Neutrophil (primary cell): ENCODE data around the gene ALOX12B.

Experiments
- H3K27ac ChIP-seq: fragments of 200-600 bp; sonication (generic); 2 replicates; pipeline ENCODE4 v1.5.1; 2016; ENCODE audit warnings: mild to moderate bottlenecking, moderate library complexity
- H3K27me3 ChIP-seq: fragments of 200-600 bp; sonication (generic); 2 replicates; pipeline ENCODE4 v1.6.0; 2016; ENCODE audit warnings: mild to moderate bottlenecking
- H3K36me3 ChIP-seq: fragments of 200-600 bp; sonication (generic); 2 replicates; pipeline ENCODE4 v1.5.1; 2017
- H3K4me1 ChIP-seq, 2 experiments: fragments of 200-600 bp in 1 of 2; sonication (generic) in 1 of 2; 1 replicate in 1 of 2; 2 replicates in 1 of 2; pipeline versions ENCODE4 v1.5.1 to v1.6.1; 2013 to 2016; ENCODE audit warnings: low read depth in 1 of 2, low read length in 1 of 2, mild to moderate bottlenecking in 1 of 2, moderate library complexity in 1 of 2; ENCODE audit not compliant: control insufficient read depth in 1 of 2, insufficient read depth in 1 of 2
- H3K4me3 ChIP-seq, 2 experiments: fragments of 200-600 bp in 1 of 2; sonication (generic) in 1 of 2; 1 replicate in 1 of 2; 2 replicates in 1 of 2; pipeline ENCODE4 v1.5.1; 2013 to 2016; ENCODE audit warnings: low read depth in 1 of 2, low read length in 1 of 2, mild to moderate bottlenecking in 1 of 2, moderate library complexity in 1 of 2
- H3K9me3 ChIP-seq: fragments of 200-600 bp; sonication (generic); 2 replicates; pipeline ENCODE4 v1.5.1; 2016
- TF ChIP-seq, protein P1 (sequence below): fragments of 200-600 bp; sonication (generic); IDR thresholded peaks from 2 replicates; pipeline ENCODE4 v1.5.1; 2016; ENCODE audit warnings: antibody characterized with exemption

Gene ALOX12B

DNA sequence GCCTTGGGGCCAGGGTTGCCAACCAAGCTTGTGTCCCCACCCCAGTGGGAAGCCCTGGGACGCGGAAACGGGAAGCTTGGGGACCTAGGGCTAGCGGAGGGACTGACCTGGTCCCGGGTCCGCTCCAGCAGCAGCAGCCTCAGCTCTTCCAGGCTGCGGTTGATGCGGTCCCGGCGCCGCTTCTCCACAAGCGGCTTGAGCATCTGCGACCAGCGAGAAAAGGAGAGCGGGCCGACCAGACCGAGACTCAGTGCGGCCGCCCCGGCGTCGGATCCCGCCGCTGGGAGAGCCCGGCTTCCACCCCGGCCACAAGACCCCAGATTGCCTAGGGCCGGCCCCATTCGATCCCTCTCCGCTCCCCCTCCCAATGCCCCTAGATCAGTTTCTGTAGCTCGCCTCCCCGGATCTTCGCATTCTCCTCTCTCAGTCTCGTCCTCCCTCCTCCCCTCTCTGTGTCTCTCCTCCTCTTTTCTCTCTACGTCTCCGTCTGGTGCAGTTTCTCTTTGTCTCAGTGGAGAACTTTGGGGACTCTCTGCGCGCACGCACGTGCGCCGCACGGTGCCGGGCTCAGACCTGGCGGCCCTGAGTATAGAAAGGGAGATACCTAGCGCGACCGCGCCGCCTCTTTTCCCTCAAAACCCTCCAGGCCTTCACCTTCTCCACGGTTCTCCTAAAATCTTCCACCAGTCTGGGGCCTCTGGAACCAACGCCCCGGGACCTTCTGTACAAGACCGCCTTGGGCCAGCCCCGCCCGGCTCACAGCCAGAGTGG is 35.6 kb upstream of the ALOX12B start:
- peaks cover 89 to 94% of the 10 kb centered on the region in 2 experiments for H3K4me1 ChIP-seq
- H3K27ac ChIP-seq = no peak overlapping the region
- no peaks in the 10 kb centered on the region for H3K36me3 ChIP-seq
- TF ChIP-seq, protein P1, sequence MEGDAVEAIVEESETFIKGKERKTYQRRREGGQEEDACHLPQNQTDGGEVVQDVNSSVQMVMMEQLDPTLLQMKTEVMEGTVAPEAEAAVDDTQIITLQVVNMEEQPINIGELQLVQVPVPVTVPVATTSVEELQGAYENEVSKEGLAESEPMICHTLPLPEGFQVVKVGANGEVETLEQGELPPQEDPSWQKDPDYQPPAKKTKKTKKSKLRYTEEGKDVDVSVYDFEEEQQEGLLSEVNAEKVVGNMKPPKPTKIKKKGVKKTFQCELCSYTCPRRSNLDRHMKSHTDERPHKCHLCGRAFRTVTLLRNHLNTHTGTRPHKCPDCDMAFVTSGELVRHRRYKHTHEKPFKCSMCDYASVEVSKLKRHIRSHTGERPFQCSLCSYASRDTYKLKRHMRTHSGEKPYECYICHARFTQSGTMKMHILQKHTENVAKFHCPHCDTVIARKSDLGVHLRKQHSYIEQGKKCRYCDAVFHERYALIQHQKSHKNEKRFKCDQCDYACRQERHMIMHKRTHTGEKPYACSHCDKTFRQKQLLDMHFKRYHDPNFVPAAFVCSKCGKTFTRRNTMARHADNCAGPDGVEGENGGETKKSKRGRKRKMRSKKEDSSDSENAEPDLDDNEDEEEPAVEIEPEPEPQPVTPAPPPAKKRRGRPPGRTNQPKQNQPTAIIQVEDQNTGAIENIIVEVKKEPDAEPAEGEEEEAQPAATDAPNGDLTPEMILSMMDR = no peak
- peaks cover 100% of the 10 kb centered on the region for H3K27me3 ChIP-seq
- no peaks in the 10 kb centered on the region for H3K9me3 ChIP-seq
- H3K4me3 ChIP-seq = peak overlapping the region in 1 of 2 experiments; percentile 60

DNA sequence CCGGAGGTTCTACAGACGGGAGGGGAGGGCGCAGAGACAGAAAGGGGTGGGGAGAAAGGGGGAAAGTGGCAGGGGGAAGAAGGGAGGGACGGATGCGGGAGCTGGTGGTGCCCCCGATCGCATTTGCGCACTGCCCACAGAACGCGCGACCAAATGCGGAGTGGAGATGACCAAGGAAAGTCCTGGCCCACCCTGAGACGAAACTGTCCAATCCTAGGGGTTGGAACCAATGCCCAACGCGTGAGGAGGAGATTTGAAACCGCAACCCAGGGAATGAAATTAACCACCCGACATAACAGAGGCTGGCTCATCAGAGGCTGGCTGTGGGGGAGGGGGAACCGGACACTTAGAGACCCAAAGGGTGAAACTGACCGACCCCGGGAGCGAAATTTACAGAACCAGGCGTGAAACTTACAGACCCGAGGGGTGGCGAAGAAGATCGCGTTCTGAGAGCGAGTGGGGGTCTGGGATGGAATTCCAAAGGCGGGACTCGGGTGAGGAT is 35.0 kb upstream of the ALOX12B start:
- Histone ChIP-seq H3K27ac (no peak overlapping the region), H3K4me1 (peaks cover 95 to 100% of the 10 kb centered on the region in 2 experiments), H3K4me3 (peak overlapping the region; percentile 40 to 60), H3K9me3 (no peaks in the 10 kb centered on the region), H3K27me3 (peaks cover 100% of the 10 kb centered on the region), H3K36me3 (no peaks in the 10 kb centered on the region)
- TF ChIP-seq, protein P1 = no peak

DNA sequence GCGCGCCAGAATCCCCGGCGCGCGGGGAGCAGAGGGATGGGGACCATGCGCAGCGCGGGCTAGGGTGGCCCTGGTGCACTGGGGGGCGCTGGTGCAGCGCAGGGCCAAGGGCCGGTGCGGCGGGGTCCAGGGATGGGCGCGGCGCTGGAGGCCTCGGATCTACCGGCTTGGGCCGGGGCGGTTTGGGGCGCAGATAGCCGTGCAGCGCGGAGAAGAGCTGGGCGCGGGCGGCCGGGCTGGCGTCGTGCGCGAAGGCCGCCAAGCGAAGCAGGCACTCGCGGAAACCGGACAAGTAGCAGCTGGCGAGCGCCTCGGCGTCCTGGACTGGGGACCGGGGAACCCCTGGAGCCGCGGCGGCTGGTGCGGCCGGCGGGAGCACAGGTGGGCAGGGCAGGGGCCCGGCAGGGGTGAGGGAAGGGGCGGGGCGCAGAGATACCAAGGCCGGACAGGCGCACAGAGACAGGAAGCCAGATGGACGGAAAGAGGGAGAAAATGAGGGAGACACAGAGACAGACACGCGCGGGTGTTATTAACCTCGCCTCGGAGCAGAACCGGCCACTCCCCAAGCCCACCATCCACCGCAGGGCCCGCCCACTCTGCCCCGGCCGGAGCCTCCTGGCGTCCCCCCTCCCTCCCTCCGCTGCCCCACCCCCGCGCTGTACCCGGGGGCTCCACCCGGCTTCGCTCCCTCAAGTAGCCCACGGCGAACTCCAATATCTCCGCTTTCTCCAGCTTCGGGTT is 34.3 kb upstream of the ALOX12B start:
- Histone ChIP-seq H3K4me3 (peak overlapping the region; percentile 40 to 60), H3K27ac (no peak overlapping the region), H3K9me3 (no peaks in the 10 kb centered on the region), H3K27me3 (peaks cover 100% of the 10 kb centered on the region), H3K4me1 (peaks cover 94 to 99% of the 10 kb centered on the region in 2 experiments), H3K36me3 (no peaks in the 10 kb centered on the region)
- TF ChIP-seq, protein P1 = no peak

DNA sequence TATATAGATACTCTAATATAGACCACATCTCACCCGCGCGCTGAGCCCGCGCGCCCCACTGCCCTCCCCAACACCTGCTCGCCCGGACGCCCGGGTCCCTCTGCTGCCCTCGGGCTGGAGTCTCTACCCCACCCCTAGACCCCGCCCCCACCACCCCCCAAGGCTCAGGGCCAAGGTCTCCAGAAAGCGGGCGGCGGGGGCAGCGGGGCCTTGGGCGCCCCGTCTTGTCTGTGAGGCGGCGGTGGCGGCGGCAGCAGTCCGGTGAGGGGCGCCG is 33.8 kb upstream of the ALOX12B start:
- no peak overlapping the region for H3K27ac ChIP-seq
- peak overlapping the region; percentile 52 to 60 for H3K4me3 ChIP-seq
- H3K4me1 ChIP-seq = peaks cover 90 to 94% of the 10 kb centered on the region in 2 experiments
- peaks cover 100% of the 10 kb centered on the region for H3K27me3 ChIP-seq
- no peaks in the 10 kb centered on the region for H3K36me3 ChIP-seq
- H3K9me3 ChIP-seq = no peaks in the 10 kb centered on the region
- TF ChIP-seq, protein P1 = no peak

DNA sequence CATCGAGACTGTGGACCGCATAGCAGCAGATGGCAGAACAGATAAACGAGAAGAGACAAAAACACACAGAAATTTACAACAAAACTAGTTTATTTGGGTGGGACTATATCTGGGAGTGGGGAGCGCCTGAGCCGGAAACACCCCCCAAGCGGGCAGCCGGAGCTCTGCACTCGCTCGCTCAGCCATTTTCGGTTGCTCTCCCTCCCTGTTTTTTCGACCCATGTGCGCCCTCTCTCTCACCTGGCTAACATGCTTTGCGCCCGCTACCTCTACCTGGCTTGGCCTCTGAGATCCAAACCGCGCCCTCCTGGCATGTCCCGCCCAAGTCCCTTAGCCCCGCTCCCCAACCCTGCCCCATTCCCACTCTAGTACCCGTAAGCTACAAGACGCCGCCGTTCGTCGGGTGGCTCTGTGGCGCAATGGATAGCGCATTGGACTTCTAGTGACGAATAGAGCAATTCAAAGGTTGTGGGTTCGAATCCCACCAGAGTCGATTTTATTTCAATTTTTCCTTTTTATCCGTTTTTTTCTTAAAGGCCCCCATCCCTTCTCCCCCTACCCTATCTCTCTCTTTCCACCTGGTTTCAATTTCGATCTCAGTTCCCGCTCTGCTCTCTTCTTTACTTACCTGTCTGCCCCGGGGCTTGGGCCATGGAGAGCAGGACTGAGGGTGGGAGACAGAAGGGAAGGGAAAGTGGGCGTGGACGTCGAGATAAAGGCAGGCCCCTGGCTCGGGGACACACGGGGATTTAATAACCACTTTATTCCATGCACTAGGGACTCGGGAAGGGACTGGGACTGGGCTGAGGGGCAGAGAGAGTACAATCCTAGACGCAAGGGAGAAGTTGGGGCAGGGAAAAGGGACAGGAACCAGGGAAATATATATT is 33.2 kb upstream of the ALOX12B start:
- H3K27ac ChIP-seq = no peak overlapping the region
- H3K4me1 ChIP-seq = peaks cover 84 to 88% of the 10 kb centered on the region in 2 experiments

More for the DNA sequence above, 33.2 kb upstream of the ALOX12B start:
- Histone ChIP-seq H3K4me3 (peak overlapping the region; percentile 52 to 60), H3K36me3 (no peaks in the 10 kb centered on the region), H3K9me3 (no peaks in the 10 kb centered on the region), H3K27me3 (peaks cover 100% of the 10 kb centered on the region)
- TF ChIP-seq, protein P1 = no peak
